SK-N-SH treated with all-trans-retinoic acid at 6 μM for 48 hours (cell line): Measurements from ENCODE around the gene PDE8A.

Experiments
- ATAC-seq: fragments of 200-7000 bp; cut with Tn5 transposase; 3 replicates; pipeline ENCODE4 v1.9.1; 2020; ENCODE audit warnings: mild to moderate bottlenecking, moderate library complexity
- ARNTL ChIP-seq: fragments of 450-650 bp; formaldehyde crosslinking; IDR thresholded peaks from 2 replicates; pipeline ENCODE4 v1.5.0; 2020; ENCODE audit warnings: low read depth, mild to moderate bottlenecking, moderate library complexity, borderline replicate concordance
- BACH2 ChIP-seq: fragments of 250-450 bp; sonication (Bioruptor Pico); IDR thresholded peaks from 2 replicates; pipeline ENCODE4 v1.9.0; 2021; ENCODE audit warnings: mild to moderate bottlenecking, borderline replicate concordance
- CREB5 ChIP-seq: fragments of 250-450 bp; sonication (Bioruptor Pico); IDR thresholded peaks from 2 replicates; pipeline ENCODE4 v1.5.1; 2020; ENCODE audit warnings: low read depth, mild to moderate bottlenecking, moderate library complexity
- CSDC2 ChIP-seq: fragments of 250-450 bp; sonication (Bioruptor Pico); IDR thresholded peaks from 2 replicates; pipeline ENCODE4 v1.5.0; 2020; ENCODE audit warnings: mild to moderate bottlenecking, moderate library complexity
- ESRRG ChIP-seq: fragments of 250-450 bp; sonication (Bioruptor Pico); IDR thresholded peaks from 2 replicates; pipeline ENCODE4 v1.6.1; 2021; ENCODE audit warnings: mild to moderate bottlenecking
- GLIS3 ChIP-seq: fragments of 250-450 bp; sonication (Bioruptor Pico); IDR thresholded peaks from 2 replicates; pipeline ENCODE4 v1.5.0; 2020; ENCODE audit warnings: mild to moderate bottlenecking, moderate library complexity
- OSR1 ChIP-seq: fragments of 250-450 bp; sonication (Bioruptor Pico); IDR thresholded peaks from 2 replicates; pipeline ENCODE4 v1.8.0; 2022; ENCODE audit warnings: moderate library complexity, mild to moderate bottlenecking, inconsistent platforms
- PATZ1 ChIP-seq: fragments of 250-450 bp; sonication (Bioruptor Pico); IDR thresholded peaks from 2 replicates; pipeline ENCODE4 v1.8.0; 2020; ENCODE audit warnings: mild to moderate bottlenecking, moderate library complexity, borderline replicate concordance
- POU6F1 ChIP-seq: fragments of 250-450 bp; sonication (Bioruptor Pico); IDR thresholded peaks from 2 replicates; pipeline ENCODE4 v1.8.0; 2021; ENCODE audit warnings: low read depth, mild to moderate bottlenecking, moderate library complexity, borderline replicate concordance
- PPARA ChIP-seq: fragments of 250-450 bp; sonication (Bioruptor Pico); IDR thresholded peaks from 2 replicates; pipeline ENCODE4 v1.5.0; 2020; ENCODE audit warnings: mild to moderate bottlenecking, borderline replicate concordance
- RARB ChIP-seq: fragments of 250-450 bp; sonication (Bioruptor Pico); IDR thresholded peaks from 2 replicates; pipeline ENCODE4 v1.8.0; 2021; ENCODE audit warnings: mild to moderate bottlenecking, moderate library complexity
- SNAI2 ChIP-seq: fragments of 250-450 bp; sonication (Bioruptor Pico); IDR thresholded peaks from 2 replicates; pipeline ENCODE4 v1.5.0; 2020; ENCODE audit warnings: mild to moderate bottlenecking, moderate library complexity
- TCF4 ChIP-seq: fragments of 250-450 bp; sonication (Bioruptor Pico); IDR thresholded peaks from 2 replicates; pipeline ENCODE4 v1.8.0; 2021; ENCODE audit warnings: mild to moderate bottlenecking, moderate library complexity, borderline replicate concordance
- TOX ChIP-seq: fragments of 250-450 bp; sonication (Bioruptor Pico); IDR thresholded peaks from 2 replicates; pipeline ENCODE4 v1.8.0; 2021; ENCODE audit warnings: mild to moderate bottlenecking, moderate library complexity, borderline replicate concordance
- TSHZ2 ChIP-seq: fragments of 250-450 bp; sonication (Bioruptor Pico); IDR thresholded peaks from 2 replicates; pipeline ENCODE4 v1.5.0; 2020; ENCODE audit warnings: mild to moderate bottlenecking, moderate library complexity
- ZC3H10 ChIP-seq: fragments of 250-450 bp; sonication (Bioruptor Pico); IDR thresholded peaks from 2 replicates; pipeline ENCODE4 v1.5.1; 2021; ENCODE audit warnings: mild to moderate bottlenecking, moderate library complexity
- ZFP3 ChIP-seq: fragments of 250-450 bp; sonication (Bioruptor Pico); IDR thresholded peaks from 2 replicates; pipeline ENCODE4 v1.5.0; 2020; ENCODE audit warnings: mild to moderate bottlenecking, moderate library complexity
- ZFP30 ChIP-seq: fragments of 450-650 bp; formaldehyde crosslinking; IDR thresholded peaks from 2 replicates; pipeline ENCODE4 v1.5.0; 2022; ENCODE audit warnings: mild to moderate bottlenecking, moderate library complexity
- ZNF565 ChIP-seq: fragments of 450-650 bp; formaldehyde crosslinking; conservative IDR thresholded peaks from 2 replicates; pipeline ENCODE4 v1.5.0; 2020; ENCODE audit warnings: low read depth, mild to moderate bottlenecking, moderate library complexity
- ZNF70 ChIP-seq: fragments of 450-650 bp; formaldehyde crosslinking; IDR thresholded peaks from 2 replicates; pipeline ENCODE4 v1.5.0; 2020; ENCODE audit warnings: mild to moderate bottlenecking, moderate library complexity
- ZNF8 ChIP-seq: fragments of 450-650 bp; formaldehyde crosslinking; IDR thresholded peaks from 2 replicates; pipeline ENCODE4 v1.5.0; 2020; ENCODE audit warnings: mild to moderate bottlenecking, moderate library complexity

PDE8A gene

GRCh38 chr15:85021409-85021808 lies 39.8 kb downstream of the PDE8A start (continued):
- TF ChIP-seq PATZ1 (CRISPR knock-in tag) (no peak), TOX (CRISPR knock-in tag) (no peak), ESRRG (CRISPR knock-in tag) (no peak), PPARA (CRISPR knock-in tag) (no peak), ZFP3 (CRISPR knock-in tag) (no peak), ZNF70 (no peak), ZC3H10 (CRISPR knock-in tag) (no peak), TCF4 (CRISPR knock-in tag) (no peak), OSR1 (CRISPR knock-in tag) (no peak), GLIS3 (CRISPR knock-in tag) (no peak), SNAI2 (CRISPR knock-in tag) (no peak), CSDC2 (CRISPR knock-in tag) (no peak), ZNF8 (no peak)

- TF ChIP-seq ZC3H10 (CRISPR knock-in tag) (no peak), GLIS3 (CRISPR knock-in tag) (no peak), SNAI2 (CRISPR knock-in tag) (no peak), ZNF70 (no peak), ZNF565 (CRISPR knock-in tag) (no peak), ARNTL (CRISPR knock-in tag) (no peak), PATZ1 (CRISPR knock-in tag) (no peak), TOX (CRISPR knock-in tag) (no peak), POU6F1 (CRISPR knock-in tag) (no peak), ZFP30 (CRISPR knock-in tag) (no peak), ZFP3 (CRISPR knock-in tag) (no peak), CREB5 (CRISPR knock-in tag) (no peak), PPARA (CRISPR knock-in tag) (no peak), RARB (CRISPR knock-in tag) (no peak), TSHZ2 (CRISPR knock-in tag) (no peak), OSR1 (CRISPR knock-in tag) (no peak)
- ATAC-seq: no peak
These were observed 41.3 kb downstream of the PDE8A start for GRCh38 chr15:85022860-85023403.

GRCh38 chr15:85024003-85024402 lies 42.3 kb downstream of the PDE8A start:
- ATAC-seq: no peak
- no peak for TF ChIP-seq ZC3H10 (CRISPR knock-in tag)
- TF ChIP-seq PPARA (CRISPR knock-in tag): no peak
- no peak for TF ChIP-seq ESRRG (CRISPR knock-in tag)
- no peak for TF ChIP-seq CSDC2 (CRISPR knock-in tag)
- no peak for TF ChIP-seq BACH2 (CRISPR knock-in tag)
